ENCODE results near the gene NADSYN1. TPM values are rescaled to one million over a fixed set of nuclear protein-coding genes. Genes with fewer than 3 reads are reported as not detected.

NADSYN1 gene
- total RNA-seq, 2 experiments from 2014 or later, result 70.9 to 122 TPM

- no peaks in the 10 kb centered on the region for H4K20me1 ChIP-seq (ENCODE audit: insufficient read depth, low read length)
- TF ChIP-seq, protein P1, sequence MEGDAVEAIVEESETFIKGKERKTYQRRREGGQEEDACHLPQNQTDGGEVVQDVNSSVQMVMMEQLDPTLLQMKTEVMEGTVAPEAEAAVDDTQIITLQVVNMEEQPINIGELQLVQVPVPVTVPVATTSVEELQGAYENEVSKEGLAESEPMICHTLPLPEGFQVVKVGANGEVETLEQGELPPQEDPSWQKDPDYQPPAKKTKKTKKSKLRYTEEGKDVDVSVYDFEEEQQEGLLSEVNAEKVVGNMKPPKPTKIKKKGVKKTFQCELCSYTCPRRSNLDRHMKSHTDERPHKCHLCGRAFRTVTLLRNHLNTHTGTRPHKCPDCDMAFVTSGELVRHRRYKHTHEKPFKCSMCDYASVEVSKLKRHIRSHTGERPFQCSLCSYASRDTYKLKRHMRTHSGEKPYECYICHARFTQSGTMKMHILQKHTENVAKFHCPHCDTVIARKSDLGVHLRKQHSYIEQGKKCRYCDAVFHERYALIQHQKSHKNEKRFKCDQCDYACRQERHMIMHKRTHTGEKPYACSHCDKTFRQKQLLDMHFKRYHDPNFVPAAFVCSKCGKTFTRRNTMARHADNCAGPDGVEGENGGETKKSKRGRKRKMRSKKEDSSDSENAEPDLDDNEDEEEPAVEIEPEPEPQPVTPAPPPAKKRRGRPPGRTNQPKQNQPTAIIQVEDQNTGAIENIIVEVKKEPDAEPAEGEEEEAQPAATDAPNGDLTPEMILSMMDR (conservative IDR thresholded peaks at IDR 0.05; ENCODE audit: low read length), result no peak
- TF ChIP-seq EZH2phosphoT487 (IDR thresholded peaks at IDR 0.05; ENCODE audit: borderline replicate concordance, low read depth, low read length), result no peak
- H3K4me3 ChIP-seq (ENCODE audit: low read depth, low read length, poor library complexity, severe bottlenecking), result no peak overlapping the region
- H3K9me2 ChIP-seq (ENCODE audit: insufficient read depth, low read length), result no peaks in the 10 kb centered on the region
- no peak for DNase-seq (ENCODE audit: low spot score)
- no peak overlapping the region for H3K4me2 ChIP-seq (ENCODE audit: low read length)
- no peaks in the 10 kb centered on the region for H3K79me2 ChIP-seq (ENCODE audit: insufficient read depth, low read depth, low read length)
- intact Hi-C loops (cut with micrococcal nuclease; ENCODE audit: unreplicated experiment), result no loop called here
- no peaks in the 10 kb centered on the region for H3K4me1 ChIP-seq (ENCODE audit: insufficient read depth, low read length, poor library complexity, severe bottlenecking)
- ChIA-PET POLR2A (no interaction called here), CTCF (ENCODE audit: unreplicated experiment) (no interaction called here)
- H3K27ac ChIP-seq (ENCODE audit: low read depth, low read length, poor library complexity, severe bottlenecking), result no peak overlapping the region
- peaks cover 33% of the 10 kb centered on the region for H3K36me3 ChIP-seq (ENCODE audit: insufficient read depth, low read length)
- BruUV-seq (replicated peaks), result no TSS peak
- H3K9me3 ChIP-seq (ENCODE audit: low read length), result no peaks in the 10 kb centered on the region
- H2AFZ ChIP-seq (ENCODE audit: low read length), result no peak overlapping the region
These were observed 24.9 kb downstream of the NADSYN1 start for GRCh38 chr11:71477641-71478527.

DNA sequence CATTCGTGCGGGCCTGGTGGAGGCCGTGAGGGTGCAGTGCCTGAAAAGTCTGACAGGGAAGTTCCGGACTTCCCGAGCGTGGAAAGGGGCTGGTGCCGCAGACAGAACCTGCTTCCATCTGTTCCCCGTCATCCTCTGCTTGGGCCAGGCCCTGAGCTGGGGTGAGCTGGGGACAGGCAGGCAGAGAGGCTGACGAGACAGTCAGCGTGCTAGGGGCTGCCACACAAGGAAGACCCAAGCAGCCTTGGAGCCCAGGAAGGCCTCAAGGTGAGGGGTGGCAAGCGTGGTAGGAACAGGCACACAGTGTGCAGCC, 25.5 kb downstream of the NADSYN1 start:
- DNase-seq (ENCODE audit: low spot score), result no peak
- ChIA-PET CTCF (ENCODE audit: unreplicated experiment) (no interaction called here), POLR2A (no interaction called here)
- no peak overlapping the region for H3K4me2 ChIP-seq (ENCODE audit: low read length)
- no peaks in the 10 kb centered on the region for H3K9me2 ChIP-seq (ENCODE audit: insufficient read depth, low read length)
- H3K79me2 ChIP-seq (ENCODE audit: insufficient read depth, low read depth, low read length), result no peaks in the 10 kb centered on the region
- no peak for TF ChIP-seq EZH2phosphoT487 (IDR thresholded peaks at IDR 0.05; ENCODE audit: borderline replicate concordance, low read depth, low read length)
- TF ChIP-seq, protein P1 (conservative IDR thresholded peaks at IDR 0.05; ENCODE audit: low read length), result no peak
- no peak overlapping the region for H3K27ac ChIP-seq (ENCODE audit: low read depth, low read length, poor library complexity, severe bottlenecking)
- H2AFZ ChIP-seq (ENCODE audit: low read length), result no peak overlapping the region
- no TSS peak for BruUV-seq (replicated peaks)
- peaks cover 36% of the 10 kb centered on the region for H3K36me3 ChIP-seq (ENCODE audit: insufficient read depth, low read length)
- no peaks in the 10 kb centered on the region for H3K4me1 ChIP-seq (ENCODE audit: insufficient read depth, low read length, poor library complexity, severe bottlenecking)
- intact Hi-C loops (cut with micrococcal nuclease; ENCODE audit: unreplicated experiment), result no loop called here
- no peak overlapping the region for H3K4me3 ChIP-seq (ENCODE audit: low read depth, low read length, poor library complexity, severe bottlenecking)
- no peaks in the 10 kb centered on the region for H3K9me3 ChIP-seq (ENCODE audit: low read length)
- H4K20me1 ChIP-seq (ENCODE audit: insufficient read depth, low read length), result no peaks in the 10 kb centered on the region
